ENCODE data around the gene MSTN. TPM values are rescaled to one million over a fixed set of nuclear protein-coding genes. Genes with fewer than 3 reads are reported as not detected.

Gene MSTN
- total RNA-seq, 4 donors from 2014 or later = 0.95 to 1.9 TPM; not detected in 2

GRCh38 chr2:190060019-190060418 lies 2.5 kb downstream of the MSTN start:
- TF ChIP-seq POLR2A (IDR thresholded peaks at IDR 0.05) (no peak), CTCF (IDR thresholded peaks at IDR 0.05) (no peak)
- Histone ChIP-seq H3K36me3 (no peaks in the 10 kb centered on the region), H3K4me3 (no peak overlapping the region), H3K27me3 (no peaks in the 10 kb centered on the region), H3K9me3 (no peaks in the 10 kb centered on the region), H3K4me1 (no peaks in the 10 kb centered on the region), H3K27ac (no peak overlapping the region)
- DNase-seq = no peak
- intact Hi-C loops (cut with DNase I; ENCODE audit: low total_unique reads) = no loop called here

GRCh38 chr2:190053426-190053825 lies 9.1 kb downstream of the MSTN start:
- Histone ChIP-seq H3K4me3 (no peak overlapping the region), H3K36me3 (no peaks in the 10 kb centered on the region), H3K4me1 (no peaks in the 10 kb centered on the region), H3K9me3 (no peaks in the 10 kb centered on the region), H3K27me3 (no peaks in the 10 kb centered on the region), H3K27ac (no peak overlapping the region)
- TF ChIP-seq POLR2A (IDR thresholded peaks at IDR 0.05) (no peak), CTCF (IDR thresholded peaks at IDR 0.05) (no peak)
- no peak for DNase-seq
- intact Hi-C loops (cut with DNase I; ENCODE audit: low total_unique reads) = no loop called here

- Histone ChIP-seq H3K4me1 (no peaks in the 10 kb centered on the region), H3K36me3 (no peaks in the 10 kb centered on the region), H3K9me3 (no peaks in the 10 kb centered on the region), H3K4me3 (no peak overlapping the region), H3K27ac (no peak overlapping the region), H3K27me3 (no peaks in the 10 kb centered on the region)
- intact Hi-C loops (cut with DNase I; ENCODE audit: low total_unique reads) = no loop called here
- no peak for TF ChIP-seq CTCF (IDR thresholded peaks at IDR 0.05)
- no peak for TF ChIP-seq POLR2A (IDR thresholded peaks at IDR 0.05)
- DNase-seq = no peak
Measured at GRCh38 chr2:190052307-190052706, 10.2 kb downstream of the MSTN start.

- Histone ChIP-seq H3K27me3 (no peaks in the 10 kb centered on the region), H3K4me1 (no peaks in the 10 kb centered on the region), H3K27ac (no peak overlapping the region), H3K36me3 (no peaks in the 10 kb centered on the region), H3K9me3 (no peaks in the 10 kb centered on the region), H3K4me3 (no peak overlapping the region)
- TF ChIP-seq POLR2A (IDR thresholded peaks at IDR 0.05) (no peak), CTCF (IDR thresholded peaks at IDR 0.05) (no peak)
- intact Hi-C loops (cut with DNase I; ENCODE audit: low total_unique reads) = no loop called here
- DNase-seq = no peak
Measured at GRCh38 chr2:190051223-190051622, 11.3 kb downstream of the MSTN start.

GRCh38 chr2:190050001-190050400 lies 12.5 kb downstream of the MSTN start:
- Histone ChIP-seq H3K9me3 (no peaks in the 10 kb centered on the region), H3K36me3 (no peaks in the 10 kb centered on the region), H3K4me1 (no peaks in the 10 kb centered on the region), H3K27ac (no peak overlapping the region), H3K4me3 (no peak overlapping the region), H3K27me3 (no peaks in the 10 kb centered on the region)
- intact Hi-C loops (cut with DNase I; ENCODE audit: low total_unique reads) = no loop called here
- no peak for TF ChIP-seq CTCF (IDR thresholded peaks at IDR 0.05)
- no peak for TF ChIP-seq POLR2A (IDR thresholded peaks at IDR 0.05)
- DNase-seq = no peak

All from uterus (tissue), 4 donors.